Activated CD4-positive, alpha-beta T cell treated with anti-CD3 and anti-CD28 coated beads, Interleukin-2, amount 10 ng/mL, durations not matched to agents 7 days and 5 days (primary cell): ENCODE measurements around the gene PIM3. TPM values are rescaled to one million over a fixed set of nuclear protein-coding genes. Genes with fewer than 3 reads are reported as not detected.
A peak's percentile ranks its signal among the peaks of the same experiment; 100 is the strongest.

Experiments used
- CTCF ChIA-PET: fragments of 350-600 bp; sonication (Branson Sonifier 250); formaldehyde crosslinking; loops from one replicate; lab custom pipeline; 2021; ENCODE audit warnings: antibody characterized with exemption; lab: Charles Lee
- POLR2A ChIA-PET: fragments of 350-600 bp; sonication (Branson Sonifier 250); formaldehyde crosslinking; loops from one replicate; lab custom pipeline; 2021; ENCODE audit warnings: antibody characterized with exemption; lab: Charles Lee
- DNase-seq: peaks from one replicate; pipeline ENCODE4 v3.0.0-alpha.2; 2020
- H3K27ac Mint-ChIP-seq: one replicate; pipeline ENCODE4 v1.8.0; 2021; ENCODE audit warnings: mild to moderate bottlenecking, moderate library complexity, mixed read lengths
- H3K27me3 Mint-ChIP-seq: one replicate; pipeline ENCODE4 v1.8.0; 2021; ENCODE audit warnings: mixed read lengths
- H3K36me3 Mint-ChIP-seq: one replicate; pipeline ENCODE4 v1.8.0; 2021; ENCODE audit warnings: low read depth, mixed read lengths
- H3K4me1 Mint-ChIP-seq: one replicate; pipeline ENCODE4 v1.8.0; 2021; ENCODE audit warnings: mixed read lengths
- H3K4me3 Mint-ChIP-seq: one replicate; pipeline ENCODE4 v1.8.0; 2021; ENCODE audit warnings: mild to moderate bottlenecking, moderate library complexity, mixed read lengths
- H3K9me3 Mint-ChIP-seq: one replicate; pipeline ENCODE4 v1.8.0; 2021; ENCODE audit warnings: mixed read lengths
- total RNA-seq, 2 experiments: library from RNA; stranded (reverse); gene quantifications; one replicate each; pipeline ENCODE4 v1.2.3, GENCODE V29; 2021

PIM3 gene
- total RNA-seq, 2 experiments from 2014 or later, result 39.7 to 44.7 TPM

DNA sequence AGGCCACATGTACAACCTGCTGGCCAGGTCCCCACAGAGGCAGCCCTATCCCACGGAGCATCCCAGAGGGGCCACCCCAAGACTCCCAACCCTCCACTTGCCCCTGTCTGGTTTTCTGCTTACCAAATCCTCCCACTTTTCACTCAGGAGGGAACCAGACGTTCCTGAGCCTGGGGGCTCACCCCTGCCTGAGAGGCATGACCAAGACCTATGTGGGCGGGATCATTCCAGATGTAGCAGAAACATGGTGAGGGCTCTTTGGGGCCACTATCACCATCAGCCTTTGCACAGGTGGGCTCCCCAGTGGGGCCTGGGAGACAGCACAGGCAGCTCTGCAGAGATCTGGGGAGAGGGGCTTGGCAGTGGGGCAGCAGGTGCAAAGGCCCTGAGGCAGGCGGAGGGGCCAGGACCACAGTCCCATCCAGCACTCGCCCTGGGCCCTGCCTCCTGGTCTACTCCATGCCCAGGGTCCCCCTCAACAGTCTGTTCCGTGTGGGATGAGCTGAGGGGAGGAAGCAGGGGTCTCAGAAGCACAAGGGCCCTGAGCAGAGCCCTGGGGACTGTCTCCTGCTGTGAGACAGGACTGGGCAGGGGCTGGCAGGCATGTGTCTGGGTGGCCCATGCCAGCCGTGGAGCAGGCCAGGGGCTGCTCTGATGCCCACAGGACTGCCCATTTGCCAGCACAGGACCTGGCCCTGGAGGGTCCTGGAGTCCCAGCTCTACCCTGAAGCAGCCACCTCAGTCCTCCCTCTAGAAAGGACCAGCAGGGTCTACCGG lies 9.4 kb downstream of the PIM3 start:
- H3K36me3 Mint-ChIP-seq, result peaks cover 1% of the 10 kb centered on the region
- ChIA-PET POLR2A (no interaction called here), CTCF (no interaction called here)
- no peak overlapping the region for H3K4me3 Mint-ChIP-seq
- peaks cover 15% of the 10 kb centered on the region for H3K4me1 Mint-ChIP-seq
- H3K27me3 Mint-ChIP-seq, result no peaks in the 10 kb centered on the region
- DNase-seq, result no peak
- no peaks in the 10 kb centered on the region for H3K9me3 Mint-ChIP-seq
- peak overlapping the region; percentile 91 for H3K27ac Mint-ChIP-seq

DNA sequence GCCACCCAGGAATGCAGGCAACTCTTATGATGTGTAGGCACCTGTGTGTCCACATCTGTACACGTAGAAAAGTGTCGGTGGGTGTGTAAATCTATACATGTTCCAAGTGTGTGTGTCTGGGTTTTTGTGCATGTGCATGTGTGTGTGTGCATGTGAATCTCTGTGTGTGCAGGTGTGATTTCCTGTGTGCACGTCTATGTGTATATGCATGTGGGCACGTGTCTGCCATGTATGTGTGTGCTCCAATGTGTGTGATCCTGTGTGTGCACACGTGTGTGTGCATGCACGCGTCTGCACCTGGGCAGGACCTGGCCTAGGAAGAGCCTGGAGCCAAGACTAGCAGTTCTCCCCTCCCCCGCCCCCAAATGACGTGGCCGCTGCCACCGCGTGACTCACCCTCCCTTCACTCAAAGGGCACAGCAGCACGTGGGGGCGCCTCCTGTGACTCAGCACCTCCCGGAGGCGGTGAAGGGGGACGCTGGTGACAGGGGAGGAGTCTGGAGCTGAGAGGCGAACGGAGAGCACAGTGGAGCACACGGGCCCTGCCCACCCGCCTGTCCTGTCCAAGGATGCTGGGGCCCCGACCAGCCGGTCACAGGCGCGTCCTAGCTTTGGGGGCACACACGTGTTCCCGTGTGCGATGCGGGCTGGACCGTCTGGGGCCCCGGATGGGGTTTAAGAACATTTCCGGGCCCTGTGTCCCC lies 10.1 kb downstream of the PIM3 start:
- ChIA-PET POLR2A (interaction anchor here (0.5 kb wide), 1 partner anchor 193 kb away, joined by 3 read pairs; no protein-coding TSS in a partner anchor), CTCF (interaction anchor here (1.4 kb wide), 1 partner anchor 12 kb away, joined by 5 read pairs; no protein-coding TSS in a partner anchor)
- Mint-ChIP-seq H3K27ac (peak overlapping the region; percentile 91), H3K4me1 (peaks cover 21% of the 10 kb centered on the region), H3K27me3 (no peaks in the 10 kb centered on the region), H3K36me3 (no peaks in the 10 kb centered on the region), H3K4me3 (peak overlapping the region; percentile 72), H3K9me3 (no peaks in the 10 kb centered on the region)
- DNase-seq, result peak; percentile 93

DNA sequence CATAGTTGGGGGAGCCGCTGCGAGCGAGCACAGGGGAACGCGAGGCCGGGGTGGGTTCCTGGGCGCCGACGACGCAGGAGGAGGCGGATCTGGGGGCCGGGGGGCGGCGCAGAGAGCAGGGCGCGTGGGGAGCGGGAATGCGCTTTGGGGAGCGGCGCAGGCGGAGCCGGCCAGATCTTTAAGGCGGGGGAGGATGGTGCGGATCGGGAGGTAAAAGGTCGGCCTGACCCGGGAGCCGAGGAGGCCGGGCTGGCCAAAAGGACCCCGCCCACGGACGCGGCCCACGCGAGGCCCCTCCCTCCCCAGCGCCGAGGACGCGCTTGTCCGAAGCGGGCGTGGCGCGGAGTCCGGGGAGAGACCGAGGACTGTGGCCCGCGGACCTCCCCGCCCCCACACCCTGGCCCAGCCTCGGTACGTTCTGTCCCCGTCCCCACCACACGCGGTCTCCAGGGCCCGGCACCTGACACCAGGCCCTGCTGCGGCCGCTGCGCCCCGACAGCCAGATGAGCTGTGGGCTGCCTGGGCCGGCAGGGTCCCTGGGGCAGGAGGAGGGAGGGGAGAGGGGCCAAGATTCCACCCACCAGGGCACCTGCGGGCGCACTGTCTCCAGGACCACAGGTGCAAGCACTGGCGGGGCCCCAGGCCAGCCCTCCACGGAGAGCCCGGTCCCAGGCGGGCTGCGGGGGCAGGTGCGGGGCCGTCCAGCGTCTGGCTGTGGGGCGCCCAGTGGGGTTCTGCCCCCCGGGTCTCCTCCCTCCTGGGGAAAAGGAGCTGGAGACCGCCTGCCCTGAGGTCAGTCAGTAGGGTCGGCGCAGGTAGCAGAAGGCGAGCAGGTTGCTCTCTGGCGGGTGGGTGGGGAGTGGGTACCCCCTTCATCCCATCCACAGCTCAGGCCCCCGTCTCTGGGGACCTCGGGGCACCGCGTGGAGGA lies 10.9 kb downstream of the PIM3 start:
- H3K36me3 Mint-ChIP-seq, result no peaks in the 10 kb centered on the region
- H3K9me3 Mint-ChIP-seq, result no peaks in the 10 kb centered on the region
- peak overlapping the region; percentile 91 for H3K27ac Mint-ChIP-seq
- no peaks in the 10 kb centered on the region for H3K27me3 Mint-ChIP-seq
- no peak for DNase-seq
- POLR2A ChIA-PET, result interaction anchor here (0.5 to 1.0 kb wide), 2 partner anchors 35 to 192 kb away, joined by 3 to 4 read pairs; no protein-coding TSS in a partner anchor
- CTCF ChIA-PET, result interaction anchor here (0.6 to 1.4 kb wide), 2 partner anchors 11 to 650 kb away, joined by 3 to 5 read pairs; no protein-coding TSS in a partner anchor
- peak overlapping the region; percentile 72 for H3K4me3 Mint-ChIP-seq
- peaks cover 27% of the 10 kb centered on the region for H3K4me1 Mint-ChIP-seq

DNA sequence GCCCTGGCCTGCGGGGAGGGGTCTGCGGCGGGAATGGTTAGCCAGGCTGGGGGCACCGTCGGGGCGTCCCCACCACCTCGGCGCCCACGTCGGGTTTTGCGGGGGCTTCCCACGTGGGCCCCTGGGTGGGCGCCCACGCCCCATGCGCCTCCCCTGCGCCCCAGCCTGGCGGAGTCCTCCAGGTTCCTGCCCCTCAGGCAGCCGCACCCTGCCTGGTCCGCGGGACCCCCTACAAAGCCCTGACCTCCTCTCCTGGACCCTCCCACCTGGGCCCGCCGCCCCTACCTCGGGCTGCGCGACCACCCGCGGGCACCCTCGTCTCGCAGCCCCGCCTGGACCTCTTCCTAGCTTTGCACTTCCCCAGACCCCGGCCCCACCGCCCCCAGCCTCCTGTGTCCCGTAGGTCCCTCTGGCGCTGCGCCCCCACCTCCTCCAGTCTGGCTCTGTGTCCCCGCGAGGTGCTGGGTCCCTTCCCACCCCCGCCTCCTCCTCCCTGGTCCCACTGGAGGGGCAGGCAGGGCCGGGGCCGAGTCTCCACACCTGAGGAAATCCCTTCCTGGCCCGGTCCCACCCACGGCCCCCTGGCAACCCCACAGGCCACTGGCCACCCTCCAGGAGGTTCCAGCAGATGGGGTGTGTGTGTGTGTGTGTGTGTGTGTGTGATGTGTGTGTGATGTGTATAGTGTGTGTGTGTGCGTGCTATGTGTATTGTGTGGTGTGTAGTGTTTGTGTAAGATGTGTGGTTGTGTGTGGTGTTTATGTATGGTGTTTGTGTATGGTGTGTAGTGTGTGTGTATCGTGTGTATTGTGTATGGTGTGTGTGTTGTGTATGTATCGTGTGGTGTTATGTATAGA lies 11.8 kb downstream of the PIM3 start:
- Mint-ChIP-seq H3K27me3 (no peaks in the 10 kb centered on the region), H3K27ac (no peak overlapping the region), H3K4me3 (no peak overlapping the region), H3K36me3 (no peaks in the 10 kb centered on the region), H3K4me1 (peaks cover 29% of the 10 kb centered on the region), H3K9me3 (no peaks in the 10 kb centered on the region)
- POLR2A ChIA-PET, result interaction anchor here (1.0 kb wide), 1 partner anchor 36 kb away, joined by 4 read pairs; no protein-coding TSS in a partner anchor
- DNase-seq, result no peak
- CTCF ChIA-PET, result interaction anchor here (0.6 to 1.4 kb wide), 2 partner anchors 10 to 649 kb away, joined by 3 to 5 read pairs; no protein-coding TSS in a partner anchor

DNA sequence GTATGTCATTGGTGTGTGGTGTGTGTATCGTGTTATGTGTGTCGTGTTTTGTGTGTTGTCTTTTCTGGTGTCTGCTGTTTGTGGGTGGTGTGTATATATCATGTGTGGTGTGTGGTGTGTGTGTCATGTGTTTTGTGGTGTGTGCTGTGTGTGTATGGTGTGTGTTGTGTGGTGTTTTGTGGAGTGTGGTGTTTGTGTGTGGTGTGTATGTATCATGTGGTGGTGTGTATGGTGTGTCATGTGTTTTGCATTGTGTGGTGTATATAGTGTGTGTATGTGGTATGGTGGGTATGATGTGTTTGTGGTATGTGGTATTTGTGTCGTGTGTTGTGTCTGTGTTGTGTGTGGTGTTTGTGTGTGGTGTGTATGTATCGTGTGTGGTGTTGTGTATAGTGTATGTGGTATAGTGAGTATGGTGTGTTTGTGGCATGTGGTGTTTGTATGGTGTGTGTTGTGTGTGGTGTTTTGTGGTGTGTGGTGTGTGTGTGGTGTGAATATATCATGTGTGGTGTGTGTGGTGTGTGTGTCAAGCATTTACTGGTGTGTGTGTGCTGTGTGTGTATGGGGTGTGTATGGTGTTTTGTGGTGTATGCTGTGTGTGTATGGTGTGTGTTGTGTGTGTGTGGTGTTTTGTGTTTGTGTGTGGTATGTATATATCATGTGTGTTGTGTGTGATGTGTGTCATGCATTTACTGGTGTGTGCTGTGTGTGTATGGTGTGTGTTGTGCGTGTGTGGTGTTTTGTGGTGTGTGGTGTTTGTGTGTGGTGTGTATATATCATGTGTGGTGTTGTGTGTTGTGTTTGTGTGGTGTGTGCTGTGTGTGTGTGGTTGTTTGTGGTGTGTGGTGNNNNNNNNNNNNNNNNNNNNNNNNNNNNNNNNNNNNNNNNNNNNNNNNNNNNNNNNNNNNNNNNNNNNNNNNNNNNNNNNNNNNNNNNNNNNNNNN lies 12.7 kb downstream of the PIM3 start:
- no peak for DNase-seq
- no peaks in the 10 kb centered on the region for H3K27me3 Mint-ChIP-seq
- H3K27ac Mint-ChIP-seq, result no peak overlapping the region
- H3K36me3 Mint-ChIP-seq, result no peaks in the 10 kb centered on the region
- H3K9me3 Mint-ChIP-seq, result no peaks in the 10 kb centered on the region
- H3K4me3 Mint-ChIP-seq, result no peak overlapping the region
- POLR2A ChIA-PET, result no interaction called here
- H3K4me1 Mint-ChIP-seq, result peaks cover 27% of the 10 kb centered on the region
- CTCF ChIA-PET, result no interaction called here

DNA sequence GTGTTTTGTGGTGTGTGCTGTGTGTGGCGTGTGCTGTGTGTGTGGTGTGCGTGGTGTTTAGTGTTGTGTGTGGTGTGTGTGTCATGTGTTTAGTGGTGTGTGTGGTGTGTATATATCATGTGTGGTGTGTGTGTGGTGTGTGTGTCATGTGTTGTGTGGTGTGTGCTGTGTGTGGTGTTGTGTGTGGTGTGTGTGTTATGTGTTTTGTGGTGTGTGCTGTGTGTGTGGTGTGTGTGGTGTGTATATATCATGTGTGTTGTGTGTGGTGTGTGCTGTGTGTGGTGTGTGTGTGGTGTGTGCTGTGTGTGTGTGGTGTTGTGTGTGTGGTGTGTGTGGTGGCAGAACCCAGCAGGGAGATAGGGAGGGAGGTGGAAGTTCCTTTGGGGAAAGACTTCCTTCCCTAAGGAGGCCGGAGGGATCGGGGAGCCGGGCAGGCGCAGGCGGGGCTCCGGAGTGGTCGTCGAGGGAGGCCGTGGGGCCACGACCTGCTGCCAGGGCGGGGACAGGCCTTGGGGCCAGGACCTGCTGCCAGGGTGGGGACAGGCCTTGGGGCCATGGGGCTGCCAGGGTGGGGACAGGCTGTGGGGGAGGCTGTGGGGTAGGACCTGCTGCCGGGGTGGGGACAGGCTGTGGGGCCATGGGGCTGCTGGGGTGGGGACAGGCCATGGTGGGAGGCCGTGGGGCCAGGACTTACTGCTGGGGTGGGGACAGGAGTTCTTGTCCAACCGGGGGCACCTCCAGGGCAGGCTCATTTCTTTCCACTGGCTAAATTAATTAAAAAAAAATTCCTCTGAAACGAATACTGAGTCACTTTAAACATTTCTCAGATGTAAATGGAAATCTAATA lies 15.2 kb downstream of the PIM3 start:
- H3K27me3 Mint-ChIP-seq, result no peaks in the 10 kb centered on the region
- DNase-seq, result no peak
- peaks cover 7% of the 10 kb centered on the region for H3K36me3 Mint-ChIP-seq
- H3K27ac Mint-ChIP-seq, result peak overlapping the region; percentile 79
- H3K4me3 Mint-ChIP-seq, result no peak overlapping the region
- peaks cover 8% of the 10 kb centered on the region for H3K9me3 Mint-ChIP-seq
- CTCF ChIA-PET, result no interaction called here
- POLR2A ChIA-PET, result interaction anchor here (0.6 kb wide), 1 partner anchor 24 kb away, joined by 3 read pairs; no protein-coding TSS in a partner anchor
- H3K4me1 Mint-ChIP-seq, result peaks cover 22% of the 10 kb centered on the region

DNA sequence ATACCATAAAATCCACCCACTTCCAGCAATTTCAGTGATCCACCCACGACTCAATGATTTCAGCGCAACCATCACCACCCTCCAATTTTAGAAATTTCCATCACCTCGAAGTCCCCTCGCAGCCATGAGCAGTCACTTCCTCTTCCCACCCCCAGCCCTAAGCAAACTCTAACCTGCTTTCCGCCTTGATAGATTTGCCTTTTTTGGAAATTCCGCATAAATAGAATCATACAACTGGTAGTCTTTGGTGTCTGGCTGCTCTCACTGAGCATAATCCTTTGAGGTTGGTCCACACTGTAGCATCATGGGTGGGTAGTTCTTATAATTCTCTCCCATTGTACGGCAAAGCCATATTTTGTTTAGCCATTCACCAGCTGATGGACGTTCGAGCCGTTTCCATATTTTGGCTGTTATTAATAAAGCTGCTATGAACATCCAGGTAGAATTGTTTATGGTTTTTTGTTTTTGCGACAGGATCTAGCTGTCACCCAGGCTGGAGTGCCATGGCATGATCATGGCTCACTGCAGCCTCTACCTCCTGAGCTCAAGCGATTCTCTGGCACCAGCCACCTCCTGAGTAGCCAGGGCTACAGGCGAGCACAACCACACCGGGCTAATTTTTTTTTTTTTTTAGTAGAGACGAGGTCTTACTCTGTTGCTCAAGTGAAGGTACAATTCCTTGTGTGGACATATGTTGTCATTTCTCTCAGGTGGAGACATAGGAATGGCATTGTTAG lies 16.0 kb downstream of the PIM3 start:
- Mint-ChIP-seq H3K27me3 (no peaks in the 10 kb centered on the region), H3K27ac (peak overlapping the region; percentile 79), H3K4me1 (peaks cover 18% of the 10 kb centered on the region), H3K36me3 (peaks cover 9% of the 10 kb centered on the region), H3K9me3 (peaks cover 11% of the 10 kb centered on the region), H3K4me3 (no peak overlapping the region)
- peak; percentile 51 for DNase-seq
- CTCF ChIA-PET, result interaction anchor here (0.6 kb wide), 1 partner anchor 17 kb away, joined by 6 read pairs; no protein-coding TSS in a partner anchor
- POLR2A ChIA-PET, result interaction anchor here (0.6 kb wide), 1 partner anchor 23 kb away, joined by 3 read pairs; no protein-coding TSS in a partner anchor

DNA sequence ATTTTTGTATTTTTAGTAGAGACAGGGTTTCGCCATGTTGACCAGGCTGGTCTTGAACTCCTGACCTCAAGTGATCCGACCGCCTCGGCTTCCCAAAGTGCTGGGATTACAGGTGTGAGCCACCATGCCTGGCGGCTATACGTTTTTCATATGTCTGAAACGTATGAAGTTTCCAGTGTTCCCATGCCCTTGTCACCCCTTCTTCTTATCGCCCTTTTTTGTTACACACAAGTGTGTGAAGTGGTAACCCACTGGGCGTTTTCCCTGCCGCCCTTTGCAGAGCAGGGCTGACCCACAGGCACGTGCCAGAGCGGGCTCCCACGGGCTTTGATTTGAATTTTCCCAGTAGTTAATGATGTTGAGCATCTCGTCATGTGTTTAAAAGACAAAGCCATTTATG lies 17.0 kb downstream of the PIM3 start:
- Mint-ChIP-seq H3K27me3 (peaks cover 2% of the 10 kb centered on the region), H3K36me3 (peaks cover 9% of the 10 kb centered on the region), H3K4me1 (peaks cover 18% of the 10 kb centered on the region), H3K4me3 (no peak overlapping the region), H3K9me3 (peaks cover 13% of the 10 kb centered on the region), H3K27ac (no peak overlapping the region)
- ChIA-PET POLR2A (no interaction called here), CTCF (no interaction called here)
- DNase-seq, result no peak

DNA sequence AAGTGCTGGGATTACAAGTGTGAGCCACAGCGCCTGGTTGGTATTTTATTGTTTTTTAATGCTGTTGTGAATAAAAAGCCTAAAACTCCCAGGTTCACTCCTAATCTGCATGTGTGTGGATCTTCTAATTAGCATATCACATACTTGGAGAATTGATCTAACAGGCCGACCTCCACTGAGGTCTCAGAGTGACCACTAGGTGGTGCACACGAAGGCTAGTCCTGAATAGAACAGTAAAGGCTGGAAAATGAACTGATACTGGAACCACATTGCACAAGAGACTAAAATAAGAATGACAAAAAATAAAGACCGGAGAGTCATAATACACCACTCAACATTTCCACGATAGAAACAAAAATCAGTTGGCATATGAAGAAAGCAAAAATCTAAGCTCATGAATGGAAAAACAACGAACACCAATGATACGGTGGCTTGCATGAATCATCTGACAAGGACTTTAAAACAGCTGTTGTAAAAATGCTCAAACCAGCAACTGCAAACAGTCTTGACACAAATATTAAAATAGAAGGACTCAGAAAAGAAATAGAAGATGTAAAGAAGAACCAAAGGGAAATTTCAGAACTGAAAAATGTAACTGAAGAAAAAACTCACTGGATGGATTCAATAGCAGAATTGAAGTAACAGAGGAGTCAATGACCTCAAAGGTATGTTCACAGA lies 19.2 kb downstream of the PIM3 start:
- ChIA-PET POLR2A (no interaction called here), CTCF (no interaction called here)
- Mint-ChIP-seq H3K4me3 (no peak overlapping the region), H3K4me1 (peaks cover 20% of the 10 kb centered on the region), H3K36me3 (peaks cover 13% of the 10 kb centered on the region), H3K27me3 (peaks cover 9% of the 10 kb centered on the region), H3K27ac (no peak overlapping the region), H3K9me3 (peaks cover 13% of the 10 kb centered on the region)
- no peak for DNase-seq
